Right forelimb (tissue), 1 donor: ENCODE measurements around the gene FBXW11.
"Not testable (repeated sequence)": the region's sequence is repeated elsewhere in the genome, so short reads cannot be mapped to it uniquely, and the experiment has no call there.

Experiments used
- DNase-seq: peaks from one replicate; pipeline ENCODE4 v3.0.0-alpha.2; 2018

FBXW11 gene

GRCh38 chr5:171906703-171907590 is 99.5 kb downstream of the FBXW11 start:
- DNase-seq = no peak

GRCh38 chr5:171906066-171906570 is 100.3 kb downstream of the FBXW11 start:
- DNase-seq = no peak

GRCh38 chr5:171904886-171905285 is 101.6 kb downstream of the FBXW11 start:
- DNase-seq = no peak

- no peak for DNase-seq
These were observed 104.7 kb downstream of the FBXW11 start for GRCh38 chr5:171901764-171902163.

- DNase-seq = no peak
These were observed 106.6 kb downstream of the FBXW11 start for GRCh38 chr5:171899792-171900191.

GRCh38 chr5:171898879-171899278 is 107.6 kb downstream of the FBXW11 start:
- DNase-seq = no peak

GRCh38 chr5:171898386-171898785 is 108.1 kb downstream of the FBXW11 start:
- no peak for DNase-seq

- DNase-seq = no peak
These were observed 109.2 kb downstream of the FBXW11 start for GRCh38 chr5:171897231-171897630.

GRCh38 chr5:171895081-171895480 is 111.4 kb downstream of the FBXW11 start:
- no peak for DNase-seq

GRCh38 chr5:171893290-171893886 is 113.0 kb downstream of the FBXW11 start:
- DNase-seq = no peak

GRCh38 chr5:171891595-171891994 is 114.8 kb downstream of the FBXW11 start:
- no peak for DNase-seq

- no peak for DNase-seq
These were observed 115.3 kb downstream of the FBXW11 start for GRCh38 chr5:171891150-171891549.

GRCh38 chr5:171888051-171888481 is 118.4 kb downstream of the FBXW11 start:
- DNase-seq = no peak

- not testable (repeated sequence) for DNase-seq
These were observed 120.4 kb downstream of the FBXW11 start for GRCh38 chr5:171886037-171886436.

- DNase-seq = no peak
These were observed 124.3 kb downstream of the FBXW11 start for GRCh38 chr5:171882118-171882517.

GRCh38 chr5:171874234-171874633 is 132.2 kb downstream of the FBXW11 start:
- no peak for DNase-seq

- DNase-seq = no peak
These were observed 133.8 kb downstream of the FBXW11 start for GRCh38 chr5:171872666-171873065.

- DNase-seq = no peak
These were observed 134.7 kb downstream of the FBXW11 start for GRCh38 chr5:171871711-171872110.

GRCh38 chr5:171869956-171870355 is 136.5 kb downstream of the FBXW11 start:
- no peak for DNase-seq

GRCh38 chr5:171868236-171868635 is 138.2 kb downstream of the FBXW11 start:
- DNase-seq = no peak

GRCh38 chr5:171867786-171868185 is 138.7 kb downstream of the FBXW11 start:
- DNase-seq = no peak

- DNase-seq = no peak
These were observed 141.0 kb downstream of the FBXW11 start for GRCh38 chr5:171865471-171865870.

- DNase-seq = no peak
These were observed 142.5 kb downstream of the FBXW11 start for GRCh38 chr5:171863935-171864334.

GRCh38 chr5:171862624-171863023 is 143.8 kb downstream of the FBXW11 start:
- DNase-seq = no peak
